ENCODE data around the gene NPC2.

DNA sequence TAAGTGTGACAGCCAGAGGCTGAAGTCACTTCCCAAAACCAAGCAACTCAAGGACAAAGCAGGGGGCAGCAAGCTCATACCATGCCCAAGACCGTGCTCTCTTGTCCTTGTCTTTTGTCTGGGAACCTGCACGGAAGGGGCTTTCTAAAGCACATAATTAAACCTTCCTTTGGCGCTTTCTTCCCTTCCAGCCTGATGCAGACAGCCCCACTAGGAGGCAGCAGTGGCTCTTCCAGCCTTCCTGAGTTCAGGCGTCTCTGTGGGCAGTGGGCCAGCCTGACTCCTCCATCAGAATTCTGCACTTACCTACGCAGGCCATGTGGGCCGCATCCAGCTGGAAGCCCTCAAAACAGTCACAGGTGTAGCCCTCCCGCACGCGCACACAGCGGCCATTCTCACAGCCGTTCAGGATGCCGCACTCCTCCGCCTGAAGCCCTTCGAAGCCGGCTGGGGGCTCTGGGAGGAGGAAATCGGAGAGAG is 8.1 kb upstream of the NPC2 start:
- TF ChIP-seq, protein P1, sequence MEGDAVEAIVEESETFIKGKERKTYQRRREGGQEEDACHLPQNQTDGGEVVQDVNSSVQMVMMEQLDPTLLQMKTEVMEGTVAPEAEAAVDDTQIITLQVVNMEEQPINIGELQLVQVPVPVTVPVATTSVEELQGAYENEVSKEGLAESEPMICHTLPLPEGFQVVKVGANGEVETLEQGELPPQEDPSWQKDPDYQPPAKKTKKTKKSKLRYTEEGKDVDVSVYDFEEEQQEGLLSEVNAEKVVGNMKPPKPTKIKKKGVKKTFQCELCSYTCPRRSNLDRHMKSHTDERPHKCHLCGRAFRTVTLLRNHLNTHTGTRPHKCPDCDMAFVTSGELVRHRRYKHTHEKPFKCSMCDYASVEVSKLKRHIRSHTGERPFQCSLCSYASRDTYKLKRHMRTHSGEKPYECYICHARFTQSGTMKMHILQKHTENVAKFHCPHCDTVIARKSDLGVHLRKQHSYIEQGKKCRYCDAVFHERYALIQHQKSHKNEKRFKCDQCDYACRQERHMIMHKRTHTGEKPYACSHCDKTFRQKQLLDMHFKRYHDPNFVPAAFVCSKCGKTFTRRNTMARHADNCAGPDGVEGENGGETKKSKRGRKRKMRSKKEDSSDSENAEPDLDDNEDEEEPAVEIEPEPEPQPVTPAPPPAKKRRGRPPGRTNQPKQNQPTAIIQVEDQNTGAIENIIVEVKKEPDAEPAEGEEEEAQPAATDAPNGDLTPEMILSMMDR (IDR thresholded peaks at IDR 0.05), result peak in 3 of 4 donors; percentile 32 to 44 (median 41)
- no peak for TF ChIP-seq POLR2A (IDR thresholded peaks at IDR 0.05)
